Hepatocyte (in vitro differentiated cells): ENCODE results near the gene MICALL2. TPM values are rescaled to one million over a fixed set of nuclear protein-coding genes. Genes with fewer than 3 reads are reported as not detected.

ENCODE experiments used
- DNase-seq: peaks from one replicate; pipeline ENCODE4 v3.0.0-alpha.2; 2016; ENCODE audit warnings: low spot score
- H2AFZ ChIP-seq: fragments of 200-600 bp; sonication (generic); 2 replicates; pipeline ENCODE4 v1.6.0; 2016; ENCODE audit warnings: antibody characterized with exemption, mild to moderate bottlenecking
- H3K27ac ChIP-seq: fragments of 200-600 bp; sonication (generic); 2 replicates; pipeline ENCODE4 v1.5.1; 2016; ENCODE audit warnings: mild to moderate bottlenecking
- H3K27me3 ChIP-seq: fragments of 200-600 bp; sonication (generic); 2 replicates; pipeline ENCODE4 v1.6.1; 2016
- H3K36me3 ChIP-seq: fragments of 200-600 bp; sonication (generic); replicated peaks from 2 replicates; pipeline ENCODE4 v1.5.1; 2016; ENCODE audit warnings: low read depth; ENCODE audit not compliant: insufficient read depth
- H3K4me1 ChIP-seq: fragments of 200-600 bp; sonication (generic); 2 replicates; pipeline ENCODE4 v1.5.1; 2016; ENCODE audit warnings: mild to moderate bottlenecking, moderate library complexity; ENCODE audit not compliant: insufficient read depth
- H3K4me2 ChIP-seq: fragments of 200-600 bp; sonication (generic); 2 replicates; pipeline ENCODE4 v1.6.0; 2016
- H3K4me3 ChIP-seq: fragments of 200-600 bp; sonication (generic); 2 replicates; pipeline ENCODE4 v1.5.1; 2016; ENCODE audit warnings: mild to moderate bottlenecking
- H3K79me2 ChIP-seq: fragments of 200-600 bp; sonication (generic); 2 replicates; pipeline ENCODE4 v1.6.0; 2017; ENCODE audit warnings: mild to moderate bottlenecking
- H3K9me2 ChIP-seq: fragments of 200-600 bp; sonication (generic); replicated peaks from 2 replicates; pipeline ENCODE4 v1.6.0; 2017; ENCODE audit warnings: mild to moderate bottlenecking; ENCODE audit not compliant: insufficient read depth
- H3K9me3 ChIP-seq: fragments of 200-600 bp; sonication (generic); 2 replicates; pipeline ENCODE4 v1.5.1; 2016; ENCODE audit warnings: low read depth, mild to moderate bottlenecking
- H4K20me1 ChIP-seq: fragments of 200-600 bp; sonication (generic); 2 replicates; pipeline ENCODE4 v1.6.0; 2016; ENCODE audit warnings: mild to moderate bottlenecking; ENCODE audit not compliant: insufficient read depth, poor library complexity, severe bottlenecking
- EZH2 ChIP-seq: fragments of 200-600 bp; sonication (generic); IDR thresholded peaks from 2 replicates; pipeline ENCODE4 v1.6.1; 2016; ENCODE audit warnings: antibody characterized with exemption, mild to moderate bottlenecking, borderline replicate concordance
- EZH2phosphoT487 ChIP-seq: fragments of 200-600 bp; sonication (generic); IDR thresholded peaks from one replicate; pipeline ENCODE4 v1.6.1; 2018; ENCODE audit warnings: antibody characterized with exemption, mild to moderate bottlenecking, low read depth, moderate library complexity; ENCODE audit not compliant: unreplicated experiment, severe bottlenecking
- WGBS: methylation state at CpG from one replicate; pipeline ENCODE4 v1.1.6; 2016; ENCODE audit warnings: low lambda C conversion rate; ENCODE audit errors: missing lambda C conversion rate; 5-methylcytosine and 5-hydroxymethylcytosine counted together
- polyA plus RNA-seq: library from polyadenylated mRNA; unstranded; fragments of >200 nt; fragmentation: Nextera tagmentation; extraction: Ambion mirVana; gene quantifications from 2 replicates; pipeline ENCODE4 v1.2.1, GENCODE V29; 2016
- total RNA-seq: library from RNA; depleted of rRNA; stranded (reverse); fragments of >200 nt; gene quantifications from 2 replicates; pipeline ENCODE4 v1.2.3, GENCODE V29; 2014
- TF ChIP-seq, protein P1 (sequence below): fragments of 200-600 bp; sonication (generic); IDR thresholded peaks from 2 replicates; pipeline ENCODE4 v1.5.1; 2016; ENCODE audit warnings: antibody characterized with exemption, mild to moderate bottlenecking; ENCODE audit not compliant: poor library complexity

MICALL2 gene
- total and polyA plus RNA-seq, 2 experiments from 2014 or later = 16.4 to 28.2 TPM

DNA sequence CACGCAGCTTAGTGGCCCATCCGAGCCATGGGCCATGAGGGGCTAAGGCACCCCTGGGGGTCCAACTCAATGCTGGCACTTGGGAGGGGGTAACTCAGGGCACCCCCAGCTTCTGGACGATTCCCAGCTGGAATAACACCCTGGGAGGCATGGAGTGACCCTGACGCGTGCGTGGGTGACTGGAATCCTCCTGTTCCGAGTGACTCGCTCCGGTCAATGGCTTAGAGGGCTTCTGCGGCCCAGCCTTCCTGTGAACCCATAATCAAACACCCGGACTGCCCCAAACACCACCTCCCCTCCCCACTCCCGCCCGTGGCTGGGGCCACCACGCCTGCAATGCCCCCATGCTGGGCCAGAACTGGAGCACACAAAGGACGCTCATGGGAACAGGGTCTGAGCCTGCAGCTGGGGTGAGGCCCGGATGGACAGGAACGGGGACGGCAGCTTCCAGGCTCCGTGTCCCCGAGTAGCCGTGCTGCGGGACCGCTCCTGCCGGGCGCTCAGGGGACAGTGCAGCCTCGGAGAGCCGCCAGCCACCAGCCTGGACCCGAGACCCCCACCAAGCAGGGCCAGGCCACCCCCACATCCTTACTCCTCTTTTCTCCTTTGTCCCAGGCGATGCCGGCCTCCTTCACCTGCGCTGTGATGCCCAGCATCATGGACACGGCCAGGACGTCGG is 36.4 kb upstream of the MICALL2 start:
- WGBS = 99% methylated on average over 29 of the region's 34 CpGs
- TF ChIP-seq EZH2 (no peak), EZH2phosphoT487 (no peak)
- TF ChIP-seq, protein P1, sequence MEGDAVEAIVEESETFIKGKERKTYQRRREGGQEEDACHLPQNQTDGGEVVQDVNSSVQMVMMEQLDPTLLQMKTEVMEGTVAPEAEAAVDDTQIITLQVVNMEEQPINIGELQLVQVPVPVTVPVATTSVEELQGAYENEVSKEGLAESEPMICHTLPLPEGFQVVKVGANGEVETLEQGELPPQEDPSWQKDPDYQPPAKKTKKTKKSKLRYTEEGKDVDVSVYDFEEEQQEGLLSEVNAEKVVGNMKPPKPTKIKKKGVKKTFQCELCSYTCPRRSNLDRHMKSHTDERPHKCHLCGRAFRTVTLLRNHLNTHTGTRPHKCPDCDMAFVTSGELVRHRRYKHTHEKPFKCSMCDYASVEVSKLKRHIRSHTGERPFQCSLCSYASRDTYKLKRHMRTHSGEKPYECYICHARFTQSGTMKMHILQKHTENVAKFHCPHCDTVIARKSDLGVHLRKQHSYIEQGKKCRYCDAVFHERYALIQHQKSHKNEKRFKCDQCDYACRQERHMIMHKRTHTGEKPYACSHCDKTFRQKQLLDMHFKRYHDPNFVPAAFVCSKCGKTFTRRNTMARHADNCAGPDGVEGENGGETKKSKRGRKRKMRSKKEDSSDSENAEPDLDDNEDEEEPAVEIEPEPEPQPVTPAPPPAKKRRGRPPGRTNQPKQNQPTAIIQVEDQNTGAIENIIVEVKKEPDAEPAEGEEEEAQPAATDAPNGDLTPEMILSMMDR = no peak
- Histone ChIP-seq H3K4me2 (no peak overlapping the region), H3K27me3 (no peaks in the 10 kb centered on the region), H3K9me3 (no peaks in the 10 kb centered on the region), H3K36me3 (no peaks in the 10 kb centered on the region), H3K4me1 (no peaks in the 10 kb centered on the region), H3K79me2 (peaks cover under 1% of the 10 kb centered on the region), H3K27ac (no peak overlapping the region), H4K20me1 (no peaks in the 10 kb centered on the region), H3K4me3 (no peak overlapping the region), H2AFZ (no peak overlapping the region), H3K9me2 (no peaks in the 10 kb centered on the region)
- no peak for DNase-seq

GRCh38 chr7:1494866-1495563 is 35.7 kb upstream of the MICALL2 start:
- Histone ChIP-seq H4K20me1 (no peaks in the 10 kb centered on the region), H3K9me3 (no peaks in the 10 kb centered on the region), H3K27ac (no peak overlapping the region), H3K4me2 (no peak overlapping the region), H3K79me2 (no peaks in the 10 kb centered on the region), H3K4me1 (no peaks in the 10 kb centered on the region), H3K36me3 (no peaks in the 10 kb centered on the region), H3K27me3 (no peaks in the 10 kb centered on the region), H2AFZ (no peak overlapping the region), H3K4me3 (no peak overlapping the region), H3K9me2 (no peaks in the 10 kb centered on the region)
- 98% methylated on average over 15 of the region's 27 CpGs for WGBS
- no peak for DNase-seq
- TF ChIP-seq, protein P1 = no peak
- TF ChIP-seq EZH2 (no peak), EZH2phosphoT487 (no peak)

- WGBS = 95% methylated on average over 23 of the region's 25 CpGs
- no peak for DNase-seq
- H4K20me1 ChIP-seq = no peaks in the 10 kb centered on the region
- no peaks in the 10 kb centered on the region for H3K4me1 ChIP-seq
- no peak overlapping the region for H2AFZ ChIP-seq
- H3K27me3 ChIP-seq = no peaks in the 10 kb centered on the region
- no peaks in the 10 kb centered on the region for H3K79me2 ChIP-seq
- TF ChIP-seq EZH2phosphoT487 = no peak
- TF ChIP-seq EZH2 = no peak
- TF ChIP-seq, protein P1 = no peak
- H3K4me2 ChIP-seq = no peak overlapping the region
- no peaks in the 10 kb centered on the region for H3K36me3 ChIP-seq
- no peaks in the 10 kb centered on the region for H3K9me3 ChIP-seq
- no peaks in the 10 kb centered on the region for H3K9me2 ChIP-seq
- H3K27ac ChIP-seq = no peak overlapping the region
- no peak overlapping the region for H3K4me3 ChIP-seq
These were observed 35.2 kb upstream of the MICALL2 start for GRCh38 chr7:1494447-1494846.
